ENCODE measurements around the gene ILF2. TPM values are rescaled to one million over a fixed set of nuclear protein-coding genes. Genes with fewer than 3 reads are reported as not detected.
A peak's percentile ranks its signal among the peaks of the same experiment; 100 is the strongest.

The ILF2 gene
- total RNA-seq, 3 donors from 2014 or later = 78.4 to 126 (median 81.3) TPM

- no peak overlapping the region for H3K4me3 ChIP-seq
- intact Hi-C loops (cut with DNase I, micrococcal nuclease) = no loop called here
- no peaks in the 10 kb centered on the region for H3K36me3 ChIP-seq (ENCODE audit: low read depth)
- H3K9me3 ChIP-seq = no peaks in the 10 kb centered on the region
- no peak for TF ChIP-seq CTCF (IDR thresholded peaks at IDR 0.05)
- DNase-seq = peak in 2 of 3 donors; percentile 31 to 45
- H3K4me1 ChIP-seq (ENCODE audit: low read depth) = peaks cover 23% of the 10 kb centered on the region
- no peak for ATAC-seq
These were observed 40.4 kb downstream of the ILF2 start for GRCh38 chr1:153630384-153630783.

- no peaks in the 10 kb centered on the region for H3K9me3 ChIP-seq
- H3K4me1 ChIP-seq (ENCODE audit: low read depth) = peaks cover 23% of the 10 kb centered on the region
- intact Hi-C loops (cut with DNase I, micrococcal nuclease) = no loop called here
These were observed 40.8 kb downstream of the ILF2 start for GRCh38 chr1:153629971-153630370.

GRCh38 chr1:153629343-153629665, 41.5 kb downstream of the ILF2 start:
- Histone ChIP-seq H3K9me3 (no peaks in the 10 kb centered on the region), H3K36me3 (ENCODE audit: low read depth) (no peaks in the 10 kb centered on the region), H3K4me1 (ENCODE audit: low read depth) (peaks cover 23% of the 10 kb centered on the region), H3K4me3 (no peak overlapping the region)
- peak in 1 of 3 donors; percentile 29 for DNase-seq
- intact Hi-C loops (cut with DNase I, micrococcal nuclease) = no loop called here
- TF ChIP-seq CTCF (IDR thresholded peaks at IDR 0.05) = no peak
- ATAC-seq = no peak

More at GRCh38 chr1:153629971-153630370, 40.8 kb downstream of the ILF2 start:
- H3K36me3 ChIP-seq (ENCODE audit: low read depth) = no peaks in the 10 kb centered on the region
- ATAC-seq (no peak), DNase-seq (peak in 2 of 3 donors; percentile 34 to 43)
- no peak overlapping the region for H3K4me3 ChIP-seq
- TF ChIP-seq CTCF (IDR thresholded peaks at IDR 0.05) = no peak

- ATAC-seq = no peak
- DNase-seq = peak in 2 of 3 donors; percentile 32 to 46
- Histone ChIP-seq H3K9me3 (no peaks in the 10 kb centered on the region), H3K4me1 (ENCODE audit: low read depth) (peaks cover 21% of the 10 kb centered on the region), H3K36me3 (ENCODE audit: low read depth) (no peaks in the 10 kb centered on the region), H3K4me3 (no peak overlapping the region)
- intact Hi-C loops (cut with DNase I, micrococcal nuclease) = no loop called here
- TF ChIP-seq CTCF (IDR thresholded peaks at IDR 0.05) = no peak
These were observed 42.0 kb downstream of the ILF2 start for GRCh38 chr1:153628638-153629342.

- ATAC-seq (peak; percentile 4), DNase-seq (peak in 2 of 3 donors; percentile 56 to 71)
- Histone ChIP-seq H3K36me3 (ENCODE audit: low read depth) (no peaks in the 10 kb centered on the region), H3K9me3 (no peaks in the 10 kb centered on the region), H3K4me3 (peak within 1 kb of the TSS; percentile 17), H3K4me1 (ENCODE audit: low read depth) (peaks cover 17% of the 10 kb centered on the region)
- no peak for TF ChIP-seq CTCF (IDR thresholded peaks at IDR 0.05)
- intact Hi-C loops (cut with DNase I, micrococcal nuclease) = no loop called here
These were observed 42.8 kb downstream of the ILF2 start, which contains the start of gene S100A1 for GRCh38 chr1:153627715-153628626. S100A1 (plus strand) TSS chr1:153628434; CDS start chr1:153630522, 2,088 bp downstream.

Measured in mucosa of descending colon (tissue), 3 donors.